ENCODE data around the gene PLEKHH1.

PLEKHH1 gene

DNA sequence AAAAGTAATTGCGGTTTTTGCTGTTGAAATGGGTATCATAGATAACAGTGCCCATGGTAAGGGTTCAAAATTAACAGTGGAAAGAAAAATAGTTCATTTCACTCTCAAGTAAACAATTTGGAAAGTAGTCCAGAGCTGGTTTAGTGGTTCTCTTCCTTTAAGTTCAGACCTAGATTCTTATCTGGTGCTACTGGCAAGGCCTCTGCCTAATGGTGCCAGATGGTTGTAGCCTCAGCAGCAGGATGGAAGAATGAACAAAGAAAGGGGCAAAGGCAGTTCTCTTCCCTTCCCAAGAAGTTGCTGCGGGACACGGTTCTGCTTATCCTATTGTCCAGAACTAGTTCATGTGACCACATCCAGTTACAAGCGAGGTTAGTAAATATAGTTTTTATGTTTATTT lies 97.1 kb downstream of the PLEKHH1 start:
- DNase-seq (ENCODE audit: extremely low read depth, low read depth): no peak
- TF ChIP-seq, protein P1, sequence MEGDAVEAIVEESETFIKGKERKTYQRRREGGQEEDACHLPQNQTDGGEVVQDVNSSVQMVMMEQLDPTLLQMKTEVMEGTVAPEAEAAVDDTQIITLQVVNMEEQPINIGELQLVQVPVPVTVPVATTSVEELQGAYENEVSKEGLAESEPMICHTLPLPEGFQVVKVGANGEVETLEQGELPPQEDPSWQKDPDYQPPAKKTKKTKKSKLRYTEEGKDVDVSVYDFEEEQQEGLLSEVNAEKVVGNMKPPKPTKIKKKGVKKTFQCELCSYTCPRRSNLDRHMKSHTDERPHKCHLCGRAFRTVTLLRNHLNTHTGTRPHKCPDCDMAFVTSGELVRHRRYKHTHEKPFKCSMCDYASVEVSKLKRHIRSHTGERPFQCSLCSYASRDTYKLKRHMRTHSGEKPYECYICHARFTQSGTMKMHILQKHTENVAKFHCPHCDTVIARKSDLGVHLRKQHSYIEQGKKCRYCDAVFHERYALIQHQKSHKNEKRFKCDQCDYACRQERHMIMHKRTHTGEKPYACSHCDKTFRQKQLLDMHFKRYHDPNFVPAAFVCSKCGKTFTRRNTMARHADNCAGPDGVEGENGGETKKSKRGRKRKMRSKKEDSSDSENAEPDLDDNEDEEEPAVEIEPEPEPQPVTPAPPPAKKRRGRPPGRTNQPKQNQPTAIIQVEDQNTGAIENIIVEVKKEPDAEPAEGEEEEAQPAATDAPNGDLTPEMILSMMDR (IDR thresholded peaks at IDR 0.05; ENCODE audit: low read depth, low read length): no peak

DNA sequence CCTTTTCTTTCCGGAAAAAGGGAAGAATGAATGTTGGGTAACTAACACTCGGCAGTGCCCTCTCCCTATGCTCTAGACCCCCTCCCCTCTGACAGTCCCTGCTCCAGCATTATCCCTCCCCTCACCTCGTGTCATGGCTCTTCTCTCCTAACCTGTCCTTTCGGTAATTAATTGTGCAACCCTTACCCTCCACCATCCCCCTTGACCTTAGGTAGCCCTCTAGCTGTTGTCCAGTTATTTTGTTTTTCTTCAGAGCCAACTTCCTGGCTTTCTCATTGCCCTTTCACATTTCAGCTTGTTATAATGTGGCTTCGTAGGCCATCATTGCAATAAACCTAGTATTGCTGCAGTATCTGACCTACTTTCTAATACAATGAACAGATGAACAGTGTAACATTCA lies 97.8 kb downstream of the PLEKHH1 start:
- DNase-seq (ENCODE audit: extremely low read depth, low read depth): no peak
- TF ChIP-seq, protein P1 (IDR thresholded peaks at IDR 0.05; ENCODE audit: low read depth, low read length): no peak

DNA sequence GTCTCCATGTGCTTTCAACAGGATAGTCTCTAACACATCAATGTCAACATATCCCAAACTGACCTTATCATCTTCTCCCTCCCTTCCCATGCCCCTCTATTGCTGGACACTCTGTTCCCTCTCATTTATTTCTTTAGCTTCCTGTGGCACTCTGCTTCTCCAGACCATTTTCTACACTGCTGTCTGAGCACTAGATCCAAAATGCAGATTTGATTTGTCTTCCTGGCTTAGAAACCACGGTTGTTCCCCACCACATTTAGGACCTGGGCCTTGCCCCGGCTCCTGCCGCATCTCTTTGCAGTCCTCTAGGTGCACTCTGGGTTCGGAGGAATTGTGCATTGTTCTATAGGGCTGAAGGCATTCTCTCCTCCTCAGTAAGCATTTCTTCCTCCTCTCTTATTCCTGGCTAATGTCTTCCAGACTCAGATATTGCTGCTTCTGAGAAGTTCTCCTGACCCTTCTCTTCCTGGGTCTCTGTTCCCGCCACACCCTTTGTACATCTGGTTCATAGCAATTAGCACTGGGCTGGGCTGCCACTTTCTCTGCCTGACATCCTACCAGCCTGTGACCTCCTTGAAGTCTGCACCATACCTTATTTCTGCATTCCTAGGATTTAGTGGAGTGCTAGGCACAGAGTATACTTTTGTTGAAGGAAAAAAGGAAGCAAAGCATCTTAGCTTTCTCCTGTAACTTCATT lies 100.5 kb downstream of the PLEKHH1 start:
- no peak for DNase-seq (ENCODE audit: extremely low read depth, low read depth)
- TF ChIP-seq, protein P1 (IDR thresholded peaks at IDR 0.05; ENCODE audit: low read depth, low read length): no peak

DNA sequence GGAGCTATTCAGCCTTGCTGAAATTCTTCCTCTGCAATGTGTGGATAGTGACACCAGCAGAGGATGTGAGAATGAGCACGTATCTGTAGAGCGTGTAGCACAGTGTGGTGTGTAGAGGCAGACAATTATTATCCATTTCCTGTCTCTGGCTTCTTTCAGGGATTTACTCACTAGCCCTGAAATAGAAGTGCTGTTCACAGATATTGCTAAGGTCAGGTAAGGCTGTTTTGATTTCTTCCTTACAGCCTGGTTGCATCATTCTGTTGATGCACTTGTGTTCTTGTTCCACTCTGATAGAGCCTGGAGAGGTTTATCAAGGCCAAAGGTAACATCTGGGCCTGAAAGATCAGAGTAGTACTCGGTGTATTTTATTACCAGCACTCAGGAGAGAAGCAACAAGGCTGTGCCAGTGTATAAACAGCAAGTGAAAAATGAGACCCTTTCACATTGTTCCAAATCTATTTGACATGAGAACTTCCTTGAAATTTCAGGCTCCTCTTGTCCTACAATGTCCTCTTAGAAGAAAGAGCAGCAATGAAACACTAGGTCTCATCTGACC lies 103.3 kb downstream of the PLEKHH1 start:
- DNase-seq (ENCODE audit: extremely low read depth, low read depth): no peak
- TF ChIP-seq, protein P1 (IDR thresholded peaks at IDR 0.05; ENCODE audit: low read depth, low read length): no peak

DNA sequence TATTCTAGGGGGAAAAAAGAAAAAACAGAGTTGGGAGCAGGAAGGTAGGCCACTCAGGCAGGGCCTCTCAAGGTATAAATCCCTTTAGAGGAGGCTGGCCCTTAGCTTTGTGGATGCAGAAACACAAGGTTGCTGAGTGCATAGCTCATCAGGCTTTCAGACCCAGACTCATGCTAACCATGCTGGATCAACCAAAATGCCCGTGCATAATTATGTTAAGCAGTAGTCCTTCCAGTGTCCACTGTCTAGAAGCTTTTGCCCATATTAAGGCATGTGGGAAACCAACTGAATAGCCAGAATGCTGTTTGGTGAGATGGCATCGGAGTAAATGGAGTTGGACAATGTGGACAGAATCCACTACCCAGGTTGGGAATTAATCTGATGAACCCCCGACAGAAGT lies 105.6 kb downstream of the PLEKHH1 start:
- TF ChIP-seq, protein P1 (IDR thresholded peaks at IDR 0.05; ENCODE audit: low read depth, low read length): no peak
- no peak for DNase-seq (ENCODE audit: extremely low read depth, low read depth)

Measured in AG09319 (cell line).